Measurements from ENCODE around the gene MED8. TPM values are rescaled to one million over a fixed set of nuclear protein-coding genes. Genes with fewer than 3 reads are reported as not detected.

Gene MED8
- total and polyA plus RNA-seq, 9 of the 15 experiments (the other 6 are each of a cell fraction or from before 2014, with no cell fraction given) = 23.0 to 120 (median 56.4) TPM

DNA sequence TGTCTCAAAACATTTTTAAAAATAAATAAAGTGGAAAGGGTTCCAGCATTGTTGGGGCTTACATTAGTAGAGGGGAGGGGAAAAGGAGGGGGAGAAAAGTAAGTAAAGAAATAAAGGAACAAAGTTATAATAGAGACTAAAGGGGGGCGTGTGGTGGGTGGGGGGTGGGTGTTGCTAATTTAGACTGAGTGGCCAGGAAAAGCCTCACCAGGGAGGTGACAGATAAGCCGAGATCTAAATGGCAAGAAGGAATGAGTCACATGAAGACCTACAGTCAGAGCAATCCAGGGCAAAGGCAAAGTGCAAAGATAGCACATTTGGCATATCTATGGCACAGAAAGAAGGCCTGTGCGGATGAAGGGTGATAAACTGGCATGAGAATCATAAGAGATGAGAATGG lies 44.5 kb downstream of the MED8 start (continued):
- TF ChIP-seq FOSL1 (tag; conservative IDR thresholded peaks at IDR 0.05) = peak; percentile 91
- TF ChIP-seq EP300 (IDR thresholded peaks at IDR 0.05; ENCODE audit: low read length) = peak; percentile 66; the same call in 1 of the 2 replicates
- peak; percentile 94 for TF ChIP-seq CBFA2T3 (IDR thresholded peaks at IDR 0.05)
- TF ChIP-seq NEUROD1 (IDR thresholded peaks at IDR 0.05; ENCODE audit: borderline replicate concordance, low read depth, low read length, partially characterized antibody) = peak; percentile 37
- TF ChIP-seq MYNN (IDR thresholded peaks at IDR 0.05) = peak; percentile 83; the same call in 1 of the 2 replicates
- no peak for TF ChIP-seq MYNN (CRISPR knock-in tag; IDR thresholded peaks at IDR 0.05)
- peak; percentile 55; the same call in 1 of the 2 replicates for TF ChIP-seq MBD2 (IDR thresholded peaks at IDR 0.05; ENCODE audit: borderline replicate concordance, low read depth)
- peak; percentile 91 for TF ChIP-seq DPF2 (IDR thresholded peaks at IDR 0.05)
- peak; percentile 47 for TF ChIP-seq MAFK (IDR thresholded peaks at IDR 0.05; ENCODE audit: low read length)
- TF ChIP-seq, protein P1, sequence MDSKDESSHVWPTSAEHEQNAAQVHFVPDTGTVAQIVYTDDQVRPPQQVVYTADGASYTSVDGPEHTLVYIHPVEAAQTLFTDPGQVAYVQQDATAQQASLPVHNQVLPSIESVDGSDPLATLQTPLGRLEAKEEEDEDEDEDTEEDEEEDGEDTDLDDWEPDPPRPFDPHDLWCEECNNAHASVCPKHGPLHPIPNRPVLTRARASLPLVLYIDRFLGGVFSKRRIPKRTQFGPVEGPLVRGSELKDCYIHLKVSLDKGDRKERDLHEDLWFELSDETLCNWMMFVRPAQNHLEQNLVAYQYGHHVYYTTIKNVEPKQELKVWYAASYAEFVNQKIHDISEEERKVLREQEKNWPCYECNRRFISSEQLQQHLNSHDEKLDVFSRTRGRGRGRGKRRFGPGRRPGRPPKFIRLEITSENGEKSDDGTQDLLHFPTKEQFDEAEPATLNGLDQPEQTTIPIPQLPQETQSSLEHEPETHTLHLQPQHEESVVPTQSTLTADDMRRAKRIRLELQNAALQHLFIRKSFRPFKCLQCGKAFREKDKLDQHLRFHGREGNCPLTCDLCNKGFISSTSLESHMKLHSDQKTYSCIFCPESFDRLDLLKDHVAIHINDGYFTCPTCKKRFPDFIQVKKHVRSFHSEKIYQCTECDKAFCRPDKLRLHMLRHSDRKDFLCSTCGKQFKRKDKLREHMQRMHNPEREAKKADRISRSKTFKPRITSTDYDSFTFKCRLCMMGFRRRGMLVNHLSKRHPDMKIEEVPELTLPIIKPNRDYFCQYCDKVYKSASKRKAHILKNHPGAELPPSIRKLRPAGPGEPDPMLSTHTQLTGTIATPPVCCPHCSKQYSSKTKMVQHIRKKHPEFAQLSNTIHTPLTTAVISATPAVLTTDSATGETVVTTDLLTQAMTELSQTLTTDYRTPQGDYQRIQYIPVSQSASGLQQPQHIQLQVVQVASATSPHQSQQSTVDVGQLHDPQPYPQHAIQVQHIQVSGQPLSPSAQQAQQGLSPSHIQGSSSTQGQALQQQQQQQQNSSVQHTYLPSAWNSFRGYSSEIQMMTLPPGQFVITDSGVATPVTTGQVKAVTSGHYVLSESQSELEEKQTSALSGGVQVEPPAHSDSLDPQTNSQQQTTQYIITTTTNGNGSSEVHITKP (IDR thresholded peaks at IDR 0.05; ENCODE audit: partially characterized antibody) = peak; percentile 68
- peak in 1 of 2 experiments; percentile 36; a peak in 1 of 4 replicates for TF ChIP-seq RCOR1 (IDR thresholded peaks at IDR 0.05; ENCODE audit: borderline replicate concordance in 1 of 2, low read depth in 2 of 2, low read length in 2 of 2)
- TF ChIP-seq NRF1 (conservative IDR thresholded peaks at IDR 0.05 in 1 of 2, IDR thresholded peaks at IDR 0.05 in 1 of 2) = no peak
- TF ChIP-seq FOS (IDR thresholded peaks at IDR 0.05; ENCODE audit: extremely low read depth, insufficient read length) = peak; percentile 22
- TF ChIP-seq ZNF764 (CRISPR knock-in tag; IDR thresholded peaks at IDR 0.05; ENCODE audit: low read depth) = no peak
- TF ChIP-seq NCOR1 (IDR thresholded peaks at IDR 0.05) = peak; percentile 87
- peak; percentile 48; the same call in 1 of the 2 replicates for TF ChIP-seq CREM (IDR thresholded peaks at IDR 0.05; ENCODE audit: low read depth)
- TF ChIP-seq GTF2F1 (IDR thresholded peaks at IDR 0.05; ENCODE audit: low read depth, low read length) = no peak
- TF ChIP-seq HDAC1 (IDR thresholded peaks at IDR 0.05) = peak in 1 of 2 experiments; percentile 49; a peak in 1 of 4 replicates
- TF ChIP-seq MEIS2 (IDR thresholded peaks at IDR 0.05; ENCODE audit: partially characterized antibody) = peak; percentile 27
- TF ChIP-seq MAFG (tag; conservative IDR thresholded peaks at IDR 0.05) = peak; percentile 50
- TF ChIP-seq, protein P2, sequence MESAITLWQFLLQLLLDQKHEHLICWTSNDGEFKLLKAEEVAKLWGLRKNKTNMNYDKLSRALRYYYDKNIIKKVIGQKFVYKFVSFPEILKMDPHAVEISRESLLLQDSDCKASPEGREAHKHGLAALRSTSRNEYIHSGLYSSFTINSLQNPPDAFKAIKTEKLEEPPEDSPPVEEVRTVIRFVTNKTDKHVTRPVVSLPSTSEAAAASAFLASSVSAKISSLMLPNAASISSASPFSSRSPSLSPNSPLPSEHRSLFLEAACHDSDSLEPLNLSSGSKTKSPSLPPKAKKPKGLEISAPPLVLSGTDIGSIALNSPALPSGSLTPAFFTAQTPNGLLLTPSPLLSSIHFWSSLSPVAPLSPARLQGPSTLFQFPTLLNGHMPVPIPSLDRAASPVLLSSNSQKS (CRISPR knock-in tag; IDR thresholded peaks at IDR 0.05) = no peak
- peak; percentile 17; the same call in 1 of the 2 replicates for TF ChIP-seq TOE1 (IDR thresholded peaks at IDR 0.05; ENCODE audit: borderline replicate concordance)
- no peak for TF ChIP-seq TOE1 (CRISPR knock-in tag; IDR thresholded peaks at IDR 0.05; ENCODE audit: borderline replicate concordance, low read depth)
- peak; percentile 62 to 63; a peak in 2 of 4 replicates for TF ChIP-seq KDM1A (IDR thresholded peaks at IDR 0.05)
- peak; percentile 75 for TF ChIP-seq MTA3 (IDR thresholded peaks at IDR 0.05; ENCODE audit: borderline replicate concordance)
- TF ChIP-seq, protein P3, sequence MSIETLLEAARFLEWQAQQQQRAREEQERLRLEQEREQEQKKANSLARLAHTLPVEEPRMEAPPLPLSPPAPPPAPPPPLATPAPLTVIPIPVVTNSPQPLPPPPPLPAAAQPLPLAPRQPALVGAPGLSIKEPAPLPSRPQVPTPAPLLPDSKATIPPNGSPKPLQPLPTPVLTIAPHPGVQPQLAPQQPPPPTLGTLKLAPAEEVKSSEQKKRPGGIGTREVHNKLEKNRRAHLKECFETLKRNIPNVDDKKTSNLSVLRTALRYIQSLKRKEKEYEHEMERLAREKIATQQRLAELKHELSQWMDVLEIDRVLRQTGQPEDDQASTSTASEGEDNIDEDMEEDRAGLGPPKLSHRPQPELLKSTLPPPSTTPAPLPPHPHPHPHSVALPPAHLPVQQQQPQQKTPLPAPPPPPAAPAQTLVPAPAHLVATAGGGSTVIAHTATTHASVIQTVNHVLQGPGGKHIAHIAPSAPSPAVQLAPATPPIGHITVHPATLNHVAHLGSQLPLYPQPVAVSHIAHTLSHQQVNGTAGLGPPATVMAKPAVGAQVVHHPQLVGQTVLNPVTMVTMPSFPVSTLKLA (conservative IDR thresholded peaks at IDR 0.05) = peak in 1 of 2 experiments; percentile 29; a peak in 1 of 4 replicates
